Karpas-422 (cell line): ENCODE results near the gene TUBB8. TPM values are rescaled to one million over a fixed set of nuclear protein-coding genes. Genes with fewer than 3 reads are reported as not detected.

Experiments
- DNase-seq: peaks from one replicate; pipeline ENCODE4 v3.0.0-alpha.2; 2015
- H2AFZ ChIP-seq: fragments of 200-600 bp; sonication (generic); 2 replicates; pipeline ENCODE4 v1.6.1; 2014; ENCODE audit warnings: antibody characterized with exemption, low read length, mixed read lengths
- H3K27ac ChIP-seq: fragments of 200-600 bp; sonication (generic); 2 replicates; pipeline ENCODE4 v1.5.1; 2014; ENCODE audit warnings: mild to moderate bottlenecking, low read length, moderate library complexity
- H3K27me3 ChIP-seq: fragments of 200-600 bp; sonication (generic); 2 replicates; pipeline ENCODE4 v1.6.1; 2014; ENCODE audit warnings: low read length, mixed read lengths
- H3K36me3 ChIP-seq: fragments of 200-600 bp; sonication (generic); 2 replicates; pipeline ENCODE4 v1.6.1; 2014; ENCODE audit warnings: low read length, mixed read lengths; ENCODE audit not compliant: insufficient read depth
- H3K4me1 ChIP-seq: fragments of 200-600 bp; sonication (generic); 2 replicates; pipeline ENCODE4 v1.6.1; 2014; ENCODE audit warnings: mild to moderate bottlenecking, low read length, mixed read lengths
- H3K4me2 ChIP-seq: fragments of 200-600 bp; sonication (generic); 2 replicates; pipeline ENCODE4 v1.6.1; 2014; ENCODE audit warnings: low read length, low read depth, mild to moderate bottlenecking; ENCODE audit not compliant: poor library complexity, severe bottlenecking
- H3K4me3 ChIP-seq: fragments of 200-600 bp; sonication (generic); 2 replicates; pipeline ENCODE4 v1.5.1; 2014; ENCODE audit warnings: mild to moderate bottlenecking, antibody characterized with exemption, low read length, mixed read lengths
- H3K79me2 ChIP-seq: fragments of 200-600 bp; sonication (generic); 2 replicates; pipeline ENCODE4 v1.6.1; 2014; ENCODE audit warnings: mild to moderate bottlenecking, low read length, mixed read lengths
- H3K9ac ChIP-seq: fragments of 200-600 bp; sonication (generic); 2 replicates; pipeline ENCODE4 v1.6.0; 2014; ENCODE audit warnings: low read length
- H3K9me2 ChIP-seq: fragments of 200-600 bp; sonication (generic), shearing (Covaris generic); replicated peaks from 2 replicates; pipeline ENCODE4 v1.6.0; 2014; ENCODE audit warnings: mild to moderate bottlenecking, low read length, moderate library complexity; ENCODE audit not compliant: insufficient read depth
- H3K9me3 ChIP-seq: fragments of 300-700, 200-600 bp; sonication (generic); 2 replicates; pipeline ENCODE4 v1.6.1; 2014; ENCODE audit warnings: low read length, mixed read lengths
- H4K20me1 ChIP-seq: fragments of 200-600 bp; sonication (generic); 2 replicates; pipeline ENCODE4 v1.6.1; 2014; ENCODE audit warnings: mild to moderate bottlenecking, antibody characterized with exemption, low read length, low read depth; ENCODE audit not compliant: insufficient read depth
- total RNA-seq: library from RNA; depleted of rRNA; stranded (reverse); fragments of >200 nt; shearing (Covaris generic); gene quantifications from 2 replicates; pipeline ENCODE4 v1.2.3, GENCODE V29; 2014; ENCODE audit warnings: low replicate concordance; rRNA removed

TUBB8 gene
- total RNA-seq = not detected in 2 replicates

- H2AFZ ChIP-seq = no peak within 1 kb of the TSS
- H4K20me1 ChIP-seq = no peaks in the 10 kb centered on the region
- H3K27me3 ChIP-seq = no peaks in the 10 kb centered on the region
- H3K79me2 ChIP-seq = no peaks in the 10 kb centered on the region
- no peak within 1 kb of the TSS for H3K4me2 ChIP-seq
- no peak within 1 kb of the TSS for H3K27ac ChIP-seq
- H3K4me3 ChIP-seq = no peak within 1 kb of the TSS
- no peak within 1 kb of the TSS for H3K9ac ChIP-seq
- H3K36me3 ChIP-seq = no peaks in the 10 kb centered on the region
- H3K9me3 ChIP-seq = no peaks in the 10 kb centered on the region
- H3K9me2 ChIP-seq = no peaks in the 10 kb centered on the region
- DNase-seq = no peak
- no peaks in the 10 kb centered on the region for H3K4me1 ChIP-seq
Observed at GRCh38 chr10:48996-49395, at the start of gene TUBB8. TSS of gene TUBB8 (minus strand) at chr10:49296. CDS start at chr10:49238, 58 bp downstream.

- no peaks in the 10 kb centered on the region for H3K4me1 ChIP-seq
- H3K9ac ChIP-seq = no peak overlapping the region
- no peaks in the 10 kb centered on the region for H3K27me3 ChIP-seq
- no peak overlapping the region for H3K4me3 ChIP-seq
- H3K9me3 ChIP-seq = peaks cover 7% of the 10 kb centered on the region; the same call in 1 of the 2 replicates
- DNase-seq = no peak
- no peaks in the 10 kb centered on the region for H3K36me3 ChIP-seq
- H3K9me2 ChIP-seq = no peaks in the 10 kb centered on the region
- no peaks in the 10 kb centered on the region for H3K79me2 ChIP-seq
- H3K4me2 ChIP-seq = no peak overlapping the region
- H3K27ac ChIP-seq = no peak overlapping the region
- H2AFZ ChIP-seq = no peak overlapping the region
- no peaks in the 10 kb centered on the region for H4K20me1 ChIP-seq
Observed at GRCh38 chr10:96466-96865, 47.4 kb upstream of the TUBB8 start.

GRCh38 chr10:95356-96115 lies 46.4 kb upstream of the TUBB8 start:
- no peak overlapping the region for H2AFZ ChIP-seq
- H4K20me1 ChIP-seq = no peaks in the 10 kb centered on the region
- H3K9me3 ChIP-seq = peaks cover 7% of the 10 kb centered on the region; the same call in 1 of the 2 replicates
- H3K4me1 ChIP-seq = no peaks in the 10 kb centered on the region
- H3K27me3 ChIP-seq = no peaks in the 10 kb centered on the region
- H3K4me2 ChIP-seq = no peak overlapping the region
- H3K36me3 ChIP-seq = no peaks in the 10 kb centered on the region
- H3K9ac ChIP-seq = no peak overlapping the region
- H3K9me2 ChIP-seq = no peaks in the 10 kb centered on the region
- no peaks in the 10 kb centered on the region for H3K79me2 ChIP-seq
- H3K27ac ChIP-seq = no peak overlapping the region
- DNase-seq = no peak
- H3K4me3 ChIP-seq = no peak overlapping the region

GRCh38 chr10:94613-95012 lies 45.5 kb upstream of the TUBB8 start:
- Histone ChIP-seq H3K27ac (no peak overlapping the region), H3K9me2 (no peaks in the 10 kb centered on the region), H3K27me3 (no peaks in the 10 kb centered on the region), H3K4me3 (no peak overlapping the region), H3K9me3 (peaks cover 7% of the 10 kb centered on the region; the same call in 1 of the 2 replicates), H3K4me2 (no peak overlapping the region), H3K36me3 (no peaks in the 10 kb centered on the region), H2AFZ (no peak overlapping the region), H3K9ac (no peak overlapping the region), H4K20me1 (no peaks in the 10 kb centered on the region), H3K79me2 (no peaks in the 10 kb centered on the region), H3K4me1 (no peaks in the 10 kb centered on the region)
- DNase-seq = no peak

- DNase-seq = peak; percentile 9
- H3K9ac ChIP-seq = no peak overlapping the region
- H3K27me3 ChIP-seq = no peaks in the 10 kb centered on the region
- H3K9me3 ChIP-seq = peaks cover 7% of the 10 kb centered on the region; the same call in 1 of the 2 replicates
- H3K27ac ChIP-seq = no peak overlapping the region
- H3K79me2 ChIP-seq = no peaks in the 10 kb centered on the region
- no peak overlapping the region for H3K4me2 ChIP-seq
- H4K20me1 ChIP-seq = no peaks in the 10 kb centered on the region
- H3K4me1 ChIP-seq = no peaks in the 10 kb centered on the region
- H3K36me3 ChIP-seq = no peaks in the 10 kb centered on the region
- no peaks in the 10 kb centered on the region for H3K9me2 ChIP-seq
- no peak overlapping the region for H2AFZ ChIP-seq
- no peak overlapping the region for H3K4me3 ChIP-seq
Observed at GRCh38 chr10:92846-93245, 43.8 kb upstream of the TUBB8 start.

- H3K9me3 ChIP-seq = peaks cover 7% of the 10 kb centered on the region; the same call in 1 of the 2 replicates
- no peaks in the 10 kb centered on the region for H3K27me3 ChIP-seq
- H4K20me1 ChIP-seq = no peaks in the 10 kb centered on the region
- H2AFZ ChIP-seq = no peak overlapping the region
- no peaks in the 10 kb centered on the region for H3K79me2 ChIP-seq
- peak; percentile 11 for DNase-seq
- no peak overlapping the region for H3K4me3 ChIP-seq
- no peak overlapping the region for H3K27ac ChIP-seq
- H3K4me2 ChIP-seq = no peak overlapping the region
- H3K4me1 ChIP-seq = no peaks in the 10 kb centered on the region
- H3K9ac ChIP-seq = no peak overlapping the region
- H3K9me2 ChIP-seq = no peaks in the 10 kb centered on the region
- H3K36me3 ChIP-seq = no peaks in the 10 kb centered on the region
Observed at GRCh38 chr10:92153-92552, 43.1 kb upstream of the TUBB8 start.

- no peaks in the 10 kb centered on the region for H3K36me3 ChIP-seq
- H3K4me2 ChIP-seq = no peak overlapping the region
- H3K9me2 ChIP-seq = no peaks in the 10 kb centered on the region
- no peak overlapping the region for H3K4me3 ChIP-seq
- H2AFZ ChIP-seq = no peak overlapping the region
- peaks cover 7% of the 10 kb centered on the region; the same call in 1 of the 2 replicates for H3K9me3 ChIP-seq
- no peaks in the 10 kb centered on the region for H3K79me2 ChIP-seq
- H3K9ac ChIP-seq = no peak overlapping the region
- H3K27ac ChIP-seq = no peak overlapping the region
- H3K27me3 ChIP-seq = no peaks in the 10 kb centered on the region
- no peaks in the 10 kb centered on the region for H4K20me1 ChIP-seq
- H3K4me1 ChIP-seq = no peaks in the 10 kb centered on the region
- no peak for DNase-seq
Observed at GRCh38 chr10:91313-91712, 42.2 kb upstream of the TUBB8 start.

- Histone ChIP-seq H4K20me1 (no peaks in the 10 kb centered on the region), H3K79me2 (no peaks in the 10 kb centered on the region), H3K27me3 (no peaks in the 10 kb centered on the region), H3K9ac (no peak overlapping the region), H3K4me2 (no peak overlapping the region), H3K36me3 (no peaks in the 10 kb centered on the region), H3K9me2 (no peaks in the 10 kb centered on the region), H3K27ac (no peak overlapping the region), H3K4me1 (no peaks in the 10 kb centered on the region), H3K4me3 (no peak overlapping the region), H2AFZ (no peak overlapping the region), H3K9me3 (no peaks in the 10 kb centered on the region)
- no peak for DNase-seq
Observed at GRCh38 chr10:90161-90560, 41.1 kb upstream of the TUBB8 start.
